Left ventricle myocardium inferior (tissue), 1 donor: ENCODE results near the gene QRICH1. TPM values are rescaled to one million over a fixed set of nuclear protein-coding genes. Genes with fewer than 3 reads are reported as not detected.
A peak's percentile ranks its signal among the peaks of the same experiment; 100 is the strongest.

Experiments used
- DNase-seq: peaks from one replicate; pipeline ENCODE4 v3.0.0-alpha.2; 2020
- H3K27ac ChIP-seq: fragments of 200-600 bp; replicated peaks from 2 replicates; pipeline ENCODE4 v1.8.0; 2021
- H3K27me3 ChIP-seq: fragments of 200-600 bp; 2 replicates; pipeline ENCODE4 v1.8.0; 2021; ENCODE audit warnings: low read depth
- H3K36me3 ChIP-seq: fragments of 200-600 bp; 2 replicates; pipeline ENCODE4 v1.8.0; 2021
- H3K4me1 ChIP-seq: fragments of 200-600 bp; 2 replicates; pipeline ENCODE4 v1.8.0; 2021
- H3K4me3 ChIP-seq: fragments of 200-600 bp; 2 replicates; pipeline ENCODE4 v1.8.0; 2021; ENCODE audit warnings: mild to moderate bottlenecking, moderate library complexity
- H3K9me3 ChIP-seq: fragments of 200-600 bp; replicated peaks from 2 replicates; pipeline ENCODE4 v1.8.0; 2021
- intact Hi-C: fragments of 100-400 bp; cut with micrococcal nuclease; formaldehyde crosslinking; loops from one replicate; pipeline ENCODE4 v1.11.0; 2022
- total RNA-seq: library from RNA; stranded (reverse); fragmentation: NEBNext Ultra II Directional; extraction: Animal tissue kit (Norgen Biotek cat#: 25700); gene quantifications from one replicate; pipeline ENCODE4 v1.2.1, GENCODE V29; 2021
- TF ChIP-seq, protein P1 (sequence below): fragments of 200-600 bp; IDR thresholded peaks from 2 replicates; pipeline ENCODE4 v1.8.0; 2021; ENCODE audit warnings: antibody characterized with exemption, mild to moderate bottlenecking, borderline replicate concordance
- donor health status: DM: no; HTN: yes; CAD: no; lungs with severe emphysema.

The QRICH1 gene
- total RNA-seq, 1 donor from 2014 or later, result 58.8 TPM

DNA sequence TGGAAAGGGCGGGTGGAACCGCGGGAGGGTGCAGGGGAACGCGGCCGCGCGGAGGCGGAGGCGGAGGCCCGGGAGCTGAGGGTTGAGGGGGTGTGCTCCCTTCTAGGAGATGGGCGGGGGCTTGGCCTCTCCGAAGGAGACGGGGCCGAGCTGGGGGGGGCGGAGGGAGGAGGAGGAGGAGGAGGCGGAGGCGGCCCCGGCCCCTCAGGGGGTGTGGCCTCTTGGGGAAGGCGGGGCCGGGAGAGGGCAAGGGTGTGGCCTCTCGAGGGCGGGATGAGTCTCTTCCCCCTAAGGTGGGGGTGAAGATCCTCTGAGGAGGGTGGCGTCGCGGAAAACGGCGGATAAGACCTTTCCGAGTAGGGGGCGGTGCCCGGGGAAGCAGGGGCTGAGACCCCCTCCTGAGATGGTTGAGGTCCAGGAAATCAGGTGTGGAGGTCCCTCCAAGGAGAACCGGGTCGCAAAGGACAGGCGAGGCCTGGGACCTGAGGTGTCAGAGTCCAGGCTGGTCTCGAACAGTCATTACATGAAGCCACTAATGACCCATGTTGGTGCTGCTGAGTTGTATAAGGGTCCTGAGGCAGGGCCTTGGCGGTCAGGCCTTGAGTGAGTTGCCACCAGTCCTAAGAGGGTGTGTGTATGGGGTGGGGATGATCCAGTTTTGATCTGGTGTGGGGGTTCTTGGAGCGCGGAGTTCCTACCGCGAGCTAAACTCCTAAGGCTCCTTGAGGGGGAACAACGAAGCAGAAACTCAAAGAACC lies 85.9 kb downstream of the QRICH1 start:
- DNase-seq, result peak; percentile 88
- TF ChIP-seq, protein P1, sequence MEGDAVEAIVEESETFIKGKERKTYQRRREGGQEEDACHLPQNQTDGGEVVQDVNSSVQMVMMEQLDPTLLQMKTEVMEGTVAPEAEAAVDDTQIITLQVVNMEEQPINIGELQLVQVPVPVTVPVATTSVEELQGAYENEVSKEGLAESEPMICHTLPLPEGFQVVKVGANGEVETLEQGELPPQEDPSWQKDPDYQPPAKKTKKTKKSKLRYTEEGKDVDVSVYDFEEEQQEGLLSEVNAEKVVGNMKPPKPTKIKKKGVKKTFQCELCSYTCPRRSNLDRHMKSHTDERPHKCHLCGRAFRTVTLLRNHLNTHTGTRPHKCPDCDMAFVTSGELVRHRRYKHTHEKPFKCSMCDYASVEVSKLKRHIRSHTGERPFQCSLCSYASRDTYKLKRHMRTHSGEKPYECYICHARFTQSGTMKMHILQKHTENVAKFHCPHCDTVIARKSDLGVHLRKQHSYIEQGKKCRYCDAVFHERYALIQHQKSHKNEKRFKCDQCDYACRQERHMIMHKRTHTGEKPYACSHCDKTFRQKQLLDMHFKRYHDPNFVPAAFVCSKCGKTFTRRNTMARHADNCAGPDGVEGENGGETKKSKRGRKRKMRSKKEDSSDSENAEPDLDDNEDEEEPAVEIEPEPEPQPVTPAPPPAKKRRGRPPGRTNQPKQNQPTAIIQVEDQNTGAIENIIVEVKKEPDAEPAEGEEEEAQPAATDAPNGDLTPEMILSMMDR, result no peak
- Histone ChIP-seq H3K36me3 (peaks cover 14% of the 10 kb centered on the region), H3K9me3 (no peaks in the 10 kb centered on the region), H3K27me3 (no peaks in the 10 kb centered on the region), H3K4me1 (peaks cover 46% of the 10 kb centered on the region), H3K27ac (peak overlapping the region; percentile 98), H3K4me3 (peak overlapping the region; percentile 91)
- intact Hi-C loops, result no loop called here

DNA sequence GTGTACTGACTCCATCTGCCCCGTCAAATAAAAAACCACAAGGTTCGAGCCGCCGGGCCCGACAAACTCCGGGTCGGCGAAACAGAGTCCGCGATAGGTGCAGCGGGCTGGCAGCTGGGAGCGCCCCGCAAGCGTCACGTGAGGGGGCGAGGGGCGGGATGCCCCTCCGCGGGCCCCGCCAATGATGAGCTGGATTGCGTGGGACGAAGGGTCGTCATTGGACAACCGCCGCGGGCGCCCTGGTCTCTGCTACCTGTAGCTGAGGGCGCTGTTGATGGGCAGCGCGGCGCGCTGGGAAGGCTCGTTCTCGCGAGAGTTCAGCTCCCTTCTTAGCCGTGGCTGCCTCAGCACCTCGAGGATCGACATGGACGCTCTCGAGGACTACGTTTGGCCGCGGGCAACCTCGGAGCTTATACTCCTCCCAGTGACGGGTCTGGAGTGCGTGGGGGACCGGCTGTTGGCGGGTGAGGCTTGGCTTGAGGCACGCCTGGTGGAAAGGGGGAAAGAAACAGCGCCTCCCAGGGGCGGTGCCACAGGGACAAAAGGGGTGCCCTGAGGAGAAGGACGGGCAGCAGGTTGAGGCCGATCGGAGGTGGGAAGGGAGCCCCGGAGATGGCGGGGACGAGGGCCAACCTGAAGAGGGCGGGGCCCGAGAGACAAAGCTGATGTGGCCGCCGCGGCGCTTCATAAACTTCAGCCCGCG lies 86.7 kb downstream of the QRICH1 start, which contains the start of gene WDR6:
Gene WDR6 (plus strand): TSS at position 324 of the 703 bp plus-strand sequence. CDS start 41 bp downstream, at position 365.
- Histone ChIP-seq H3K4me1 (peaks cover 38% of the 10 kb centered on the region), H3K27me3 (no peaks in the 10 kb centered on the region), H3K4me3 (peak within 1 kb of the TSS; percentile 91), H3K9me3 (no peaks in the 10 kb centered on the region), H3K27ac (peak within 1 kb of the TSS; percentile 98), H3K36me3 (peaks cover 9% of the 10 kb centered on the region)
- intact Hi-C loops, result no loop called here
- peak; percentile 97 for DNase-seq
- TF ChIP-seq, protein P1, result peak; percentile 55

DNA sequence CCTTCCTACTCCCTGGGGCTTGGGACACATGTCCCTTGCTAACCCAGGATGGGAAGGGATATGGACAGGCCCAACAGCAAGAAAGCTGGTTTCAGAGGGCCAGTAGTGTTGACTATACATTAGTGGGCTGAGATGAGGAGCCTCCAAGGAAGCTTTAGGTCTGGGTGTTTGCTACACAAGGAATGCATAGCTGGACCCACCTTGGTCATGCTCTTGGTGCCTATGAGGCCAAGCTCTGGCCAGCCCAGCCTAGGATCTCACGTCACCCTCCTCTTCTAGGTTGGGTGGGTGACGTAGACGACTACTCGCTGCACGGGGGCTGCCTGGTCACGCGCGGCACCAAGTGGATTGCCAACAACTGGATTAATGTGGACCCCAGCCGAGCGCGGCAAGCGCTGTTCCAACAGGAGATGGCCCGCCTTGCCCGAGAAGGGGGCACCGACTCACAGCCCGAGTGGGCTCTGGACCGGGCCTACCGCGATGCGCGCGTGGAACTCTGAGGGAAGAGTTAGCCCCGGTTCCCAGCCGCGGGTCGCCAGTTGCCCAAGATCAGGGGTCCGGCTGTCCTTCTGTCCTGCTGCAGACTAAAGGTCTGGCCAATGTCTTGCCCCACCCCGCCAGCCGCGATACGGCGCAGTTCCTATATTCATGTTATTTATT lies 87.3 kb downstream of the QRICH1 start:
- intact Hi-C loops, result no loop called here
- H3K4me3 ChIP-seq, result peak overlapping the region; percentile 91
- peak; percentile 50 for DNase-seq
- peaks cover 32% of the 10 kb centered on the region for H3K4me1 ChIP-seq
- H3K36me3 ChIP-seq, result peaks cover 2% of the 10 kb centered on the region
- H3K27ac ChIP-seq, result peak overlapping the region; percentile 98
- TF ChIP-seq, protein P1, result no peak
- H3K27me3 ChIP-seq, result no peaks in the 10 kb centered on the region
- no peaks in the 10 kb centered on the region for H3K9me3 ChIP-seq

DNA sequence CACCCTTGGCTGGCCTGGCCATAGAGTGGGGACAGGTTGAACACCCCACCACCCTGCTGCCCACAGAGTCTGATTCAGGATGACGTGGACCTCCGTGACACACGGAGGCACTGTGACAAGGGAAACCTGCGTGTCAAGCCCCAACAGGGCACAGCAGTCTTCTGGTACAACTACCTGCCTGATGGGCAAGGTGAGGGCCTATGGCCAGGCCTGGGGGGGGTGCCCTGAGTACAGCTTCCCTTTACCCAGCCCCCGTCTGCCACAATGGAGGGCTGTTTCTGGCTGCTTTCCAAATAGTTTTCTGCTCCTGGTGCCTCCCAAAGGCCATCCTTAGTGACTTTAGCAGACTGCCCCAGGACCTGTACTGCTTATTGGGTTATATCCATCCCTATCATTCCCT lies 87.9 kb downstream of the QRICH1 start:
- Histone ChIP-seq H3K27ac (peak overlapping the region; percentile 98), H3K9me3 (no peaks in the 10 kb centered on the region), H3K4me3 (peak overlapping the region; percentile 91), H3K4me1 (peaks cover 29% of the 10 kb centered on the region), H3K27me3 (no peaks in the 10 kb centered on the region), H3K36me3 (no peaks in the 10 kb centered on the region)
- no peak for DNase-seq
- TF ChIP-seq, protein P1, result no peak
- intact Hi-C loops, result no loop called here

DNA sequence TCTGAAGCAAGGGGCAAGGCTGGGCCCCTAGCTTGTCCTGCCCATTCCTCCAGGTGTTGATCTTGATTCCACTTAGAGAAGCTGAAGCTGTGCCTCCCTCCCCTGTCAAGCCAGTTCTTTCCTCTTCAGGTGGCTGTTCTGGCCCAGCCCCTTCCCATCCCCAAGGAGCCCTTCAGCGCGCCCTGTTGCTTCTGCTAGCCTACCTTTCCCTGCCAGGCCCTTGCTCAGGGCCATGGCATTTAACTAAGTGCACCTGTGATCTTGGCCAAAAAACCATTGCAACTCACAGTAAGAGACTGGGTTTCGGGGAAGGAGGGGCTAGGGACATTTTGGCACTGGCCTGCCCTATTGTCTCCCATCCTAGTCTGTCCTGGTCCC lies 88.6 kb downstream of the QRICH1 start:
- no peak overlapping the region for H3K27ac ChIP-seq
- intact Hi-C loops, result no loop called here
- no peak for DNase-seq

More for the DNA sequence above, 88.6 kb downstream of the QRICH1 start:
- H3K36me3 ChIP-seq, result no peaks in the 10 kb centered on the region
- no peaks in the 10 kb centered on the region for H3K9me3 ChIP-seq
- no peaks in the 10 kb centered on the region for H3K27me3 ChIP-seq
- H3K4me1 ChIP-seq, result peaks cover 28% of the 10 kb centered on the region
- TF ChIP-seq, protein P1, result no peak
- H3K4me3 ChIP-seq, result no peak overlapping the region
